K562 treated with DMSO at 1 percent for 48 hours (cell line): ENCODE results near the gene FREM3. TPM values are rescaled to one million over a fixed set of nuclear protein-coding genes. Genes with fewer than 3 reads are reported as not detected.

Source experiments
- total RNA-seq: library from RNA; unstranded; fragments of 300-600 nt; gene quantifications from 2 replicates; pipeline ENCODE4 v1.2.3, GENCODE V29; 2022; ENCODE audit warnings: low replicate concordance; ENCODE audit errors: extremely low read depth

Gene FREM3
- not detected in 2 replicates for total RNA-seq

GRCh38 chr4:143700416-143701352 lies at the start of gene FREM3:
FREM3 (minus strand) TSS chr4:143700675; CDS start chr4:143700675, 0 bp downstream.

Other genes starting within 250 kb of the FREM3 start
- not detected in 2 replicates for gene SMARCA5, start 187.0 kb downstream of the FREM3 start, total RNA-seq
- not detected in 2 replicates for gene GYPE, start 204.9 kb upstream of the FREM3 start, total RNA-seq